Measurements from ENCODE around the gene TIGD3.
A peak's percentile ranks its signal among the peaks of the same experiment; 100 is the strongest.

TIGD3 gene

GRCh38 chr11:65370659-65371049, 16.1 kb downstream of the TIGD3 start:
- no peak for DNase-seq (ENCODE audit: low spot score)

- DNase-seq (ENCODE audit: low spot score) = no peak
Observed at GRCh38 chr11:65373839-65374580, 19.5 kb downstream of the TIGD3 start.

GRCh38 chr11:65375012-65375411, 20.5 kb downstream of the TIGD3 start:
- DNase-seq (ENCODE audit: low spot score) = no peak

- DNase-seq (ENCODE audit: low spot score) = no peak
Observed at GRCh38 chr11:65376138-65376713, 21.7 kb downstream of the TIGD3 start.

GRCh38 chr11:65377036-65377435, 22.5 kb downstream of the TIGD3 start:
- DNase-seq (ENCODE audit: low spot score) = no peak

- no peak for DNase-seq (ENCODE audit: low spot score)
Observed at GRCh38 chr11:65377777-65378176, 23.2 kb downstream of the TIGD3 start.

- DNase-seq (ENCODE audit: low spot score) = no peak
Observed at GRCh38 chr11:65378208-65378927, 23.8 kb downstream of the TIGD3 start.

GRCh38 chr11:65378928-65379638, 24.5 kb downstream of the TIGD3 start:
- DNase-seq (ENCODE audit: low spot score) = no peak

GRCh38 chr11:65379698-65380459, 25.3 kb downstream of the TIGD3 start:
- no peak for DNase-seq (ENCODE audit: low spot score)

- DNase-seq (ENCODE audit: low spot score) = no peak
Observed at GRCh38 chr11:65380460-65381119, 26.0 kb downstream of the TIGD3 start.

- DNase-seq (ENCODE audit: low spot score) = no peak
Observed at GRCh38 chr11:65381716-65382032, 27.1 kb downstream of the TIGD3 start.

- DNase-seq (ENCODE audit: low spot score) = peak; percentile 40
Observed at GRCh38 chr11:65382033-65382803, 27.7 kb downstream of the TIGD3 start, which contains the start of gene SLC25A45. TSS of gene SLC25A45 (minus strand) at chr11:65382646. CDS start at chr11:65381951, 695 bp downstream.

- DNase-seq (ENCODE audit: low spot score) = no peak
Observed at GRCh38 chr11:65382804-65383368, 28.3 kb downstream of the TIGD3 start.

GRCh38 chr11:65383778-65384177, 29.2 kb downstream of the TIGD3 start:
- DNase-seq (ENCODE audit: low spot score) = no peak

- DNase-seq (ENCODE audit: low spot score) = no peak
Observed at GRCh38 chr11:65384301-65384889, 29.8 kb downstream of the TIGD3 start.

GRCh38 chr11:65386307-65387140, 32.0 kb downstream of the TIGD3 start, which contains the start of gene FRMD8:
TSS of gene FRMD8 (plus strand) at chr11:65386637. CDS start at chr11:65387037, 400 bp downstream.
- DNase-seq (ENCODE audit: low spot score) = peak; percentile 93

GRCh38 chr11:65388731-65389130, 34.2 kb downstream of the TIGD3 start:
- DNase-seq (ENCODE audit: low spot score) = no peak

GRCh38 chr11:65389294-65389980, 34.9 kb downstream of the TIGD3 start:
- no peak for DNase-seq (ENCODE audit: low spot score)

Data from HuH-7.5 (cell line).